ENCODE data around the gene DCP1A.
"Not testable (repeated sequence)": the region's sequence is repeated elsewhere in the genome, so short reads cannot be mapped to it uniquely, and the experiment has no call there.

DNA sequence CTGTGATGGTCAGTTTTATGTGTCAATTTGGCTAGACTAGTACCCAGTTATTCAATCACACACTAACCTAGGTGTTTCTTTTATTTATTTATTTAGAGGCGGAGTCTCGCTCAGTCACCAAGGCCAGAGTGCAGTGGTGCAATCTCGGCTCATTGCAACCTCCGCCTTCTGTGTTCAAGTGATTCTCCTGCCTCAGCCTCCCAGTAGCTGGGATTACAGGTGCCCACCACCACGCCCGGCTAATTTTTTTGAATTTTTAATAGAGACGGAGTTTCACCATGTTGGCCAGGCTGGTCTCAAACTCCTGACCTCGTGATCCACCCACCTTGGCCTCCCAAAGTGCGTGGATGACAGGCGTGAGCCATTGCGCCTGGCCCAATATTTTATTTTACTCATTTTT, 78.2 kb downstream of the DCP1A start:
- TF ChIP-seq, protein P1, sequence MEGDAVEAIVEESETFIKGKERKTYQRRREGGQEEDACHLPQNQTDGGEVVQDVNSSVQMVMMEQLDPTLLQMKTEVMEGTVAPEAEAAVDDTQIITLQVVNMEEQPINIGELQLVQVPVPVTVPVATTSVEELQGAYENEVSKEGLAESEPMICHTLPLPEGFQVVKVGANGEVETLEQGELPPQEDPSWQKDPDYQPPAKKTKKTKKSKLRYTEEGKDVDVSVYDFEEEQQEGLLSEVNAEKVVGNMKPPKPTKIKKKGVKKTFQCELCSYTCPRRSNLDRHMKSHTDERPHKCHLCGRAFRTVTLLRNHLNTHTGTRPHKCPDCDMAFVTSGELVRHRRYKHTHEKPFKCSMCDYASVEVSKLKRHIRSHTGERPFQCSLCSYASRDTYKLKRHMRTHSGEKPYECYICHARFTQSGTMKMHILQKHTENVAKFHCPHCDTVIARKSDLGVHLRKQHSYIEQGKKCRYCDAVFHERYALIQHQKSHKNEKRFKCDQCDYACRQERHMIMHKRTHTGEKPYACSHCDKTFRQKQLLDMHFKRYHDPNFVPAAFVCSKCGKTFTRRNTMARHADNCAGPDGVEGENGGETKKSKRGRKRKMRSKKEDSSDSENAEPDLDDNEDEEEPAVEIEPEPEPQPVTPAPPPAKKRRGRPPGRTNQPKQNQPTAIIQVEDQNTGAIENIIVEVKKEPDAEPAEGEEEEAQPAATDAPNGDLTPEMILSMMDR (IDR thresholded peaks at IDR 0.05) = not testable (repeated sequence)
- TF ChIP-seq POLR2AphosphoS5, EP300, POLR2A (IDR thresholded peaks at IDR 0.05): not testable (repeated sequence)

Data from gastroesophageal sphincter (tissue), 3 donors.